Osteoblast (primary cell): Measurements from ENCODE around the gene ADAMTS2. TPM values are rescaled to one million over a fixed set of nuclear protein-coding genes. Genes with fewer than 3 reads are reported as not detected.

Experiments
- DNase-seq: peaks from one replicate; pipeline ENCODE4 v3.0.0; 2011; ENCODE audit warnings: low spot score, mixed read lengths; ENCODE audit not compliant: insufficient read length; ENCODE audit errors: missing footprints
- H2AFZ ChIP-seq: 2 replicates; pipeline ENCODE4 v1.6.0; 2011; ENCODE audit warnings: mild to moderate bottlenecking, low read length
- H3K27ac ChIP-seq: 2 replicates; pipeline ENCODE4 v1.5.1; 2011; ENCODE audit warnings: mild to moderate bottlenecking, low read depth, low read length, moderate library complexity
- H3K27me3 ChIP-seq: 2 replicates; pipeline ENCODE4 v1.6.0; 2012; ENCODE audit warnings: mild to moderate bottlenecking, control low read depth, inconsistent platforms, low read length, moderate library complexity; ENCODE audit not compliant: insufficient read depth
- H3K36me3 ChIP-seq: 2 replicates; pipeline ENCODE4 v1.5.1; 2011; ENCODE audit warnings: mild to moderate bottlenecking, low read length, control low read depth, moderate library complexity; ENCODE audit not compliant: insufficient read depth
- H3K4me1 ChIP-seq: 2 replicates; pipeline ENCODE4 v1.5.1; 2011; ENCODE audit warnings: mild to moderate bottlenecking, low read length, control low read depth, moderate library complexity; ENCODE audit not compliant: insufficient read depth
- H3K4me2 ChIP-seq: 2 replicates; pipeline ENCODE4 v1.6.0; 2011; ENCODE audit warnings: mild to moderate bottlenecking, low read length; ENCODE audit not compliant: insufficient read depth
- H3K4me3 ChIP-seq: fragments of 200-600 bp; sonication (generic); 3 replicates; pipeline ENCODE4 v1.5.1; 2012; ENCODE audit warnings: mild to moderate bottlenecking, low read length, inconsistent platforms; ENCODE audit not compliant: insufficient read depth
- H3K79me2 ChIP-seq: 2 replicates; pipeline ENCODE4 v1.6.0; 2012; ENCODE audit warnings: mild to moderate bottlenecking, low read length, control low read depth, inconsistent platforms; ENCODE audit not compliant: insufficient read depth
- H3K9me3 ChIP-seq: 2 replicates; pipeline ENCODE4 v1.5.1; 2011; ENCODE audit warnings: low read depth, low read length, control low read depth
- H4K20me1 ChIP-seq: 2 replicates; pipeline ENCODE4 v1.6.0; 2012; ENCODE audit warnings: mild to moderate bottlenecking, low read length, control low read depth; ENCODE audit not compliant: insufficient read depth
- CTCF ChIP-seq: IDR thresholded peaks from 2 replicates; pipeline ENCODE4 v1.5.1; 2011; ENCODE audit warnings: mild to moderate bottlenecking, low read depth, low read length, moderate library complexity; ENCODE audit errors: extremely low read depth
- total RNA-seq: library from RNA; depleted of rRNA; stranded (reverse); fragments of >200 nt; gene quantifications from 2 replicates; pipeline ENCODE4 v1.2.3, GENCODE V29; 2012

The ADAMTS2 gene
- total RNA-seq, 1 donor: 144 TPM

- H3K4me1 ChIP-seq: peaks cover 5% of the 10 kb centered on the region
- no peak overlapping the region for H3K4me3 ChIP-seq
- no peaks in the 10 kb centered on the region for H3K27me3 ChIP-seq
- H3K79me2 ChIP-seq: peaks cover 91% of the 10 kb centered on the region
- peaks cover 32% of the 10 kb centered on the region for H3K36me3 ChIP-seq
- H3K9me3 ChIP-seq: no peaks in the 10 kb centered on the region
- H2AFZ ChIP-seq: no peak overlapping the region
- peak; percentile 69 for DNase-seq
- H3K4me2 ChIP-seq: no peak overlapping the region
- no peak for TF ChIP-seq CTCF
- H3K27ac ChIP-seq: no peak overlapping the region
- H4K20me1 ChIP-seq: peaks cover 60% of the 10 kb centered on the region
Measured at GRCh38 chr5:179228341-179229121, 116.7 kb downstream of the ADAMTS2 start.

GRCh38 chr5:179227580-179228311 is 117.5 kb downstream of the ADAMTS2 start:
- Histone ChIP-seq H2AFZ (no peak overlapping the region), H3K4me2 (no peak overlapping the region), H3K36me3 (peaks cover 29% of the 10 kb centered on the region)

GRCh38 chr5:179227229-179227579 is 118.1 kb downstream of the ADAMTS2 start:
- Histone ChIP-seq H3K79me2 (peaks cover 94% of the 10 kb centered on the region), H3K9me3 (no peaks in the 10 kb centered on the region), H3K4me2 (no peak overlapping the region), H3K4me3 (no peak overlapping the region), H3K27ac (no peak overlapping the region), H4K20me1 (peaks cover 69% of the 10 kb centered on the region), H3K36me3 (peaks cover 27% of the 10 kb centered on the region), H3K27me3 (no peaks in the 10 kb centered on the region), H3K4me1 (peaks cover 5% of the 10 kb centered on the region), H2AFZ (no peak overlapping the region)
- DNase-seq: peak; percentile 57
- TF ChIP-seq CTCF: no peak

More at GRCh38 chr5:179227580-179228311, 117.5 kb downstream of the ADAMTS2 start:
- Histone ChIP-seq H3K9me3 (no peaks in the 10 kb centered on the region), H3K4me3 (no peak overlapping the region), H3K27me3 (no peaks in the 10 kb centered on the region), H4K20me1 (peaks cover 68% of the 10 kb centered on the region), H3K4me1 (peaks cover 5% of the 10 kb centered on the region), H3K27ac (no peak overlapping the region), H3K79me2 (peaks cover 94% of the 10 kb centered on the region)
- TF ChIP-seq CTCF: no peak
- DNase-seq: peak; percentile 77

- peak; percentile 62 for DNase-seq
Measured at GRCh38 chr5:179226696-179227095, 118.6 kb downstream of the ADAMTS2 start.

More at GRCh38 chr5:179226696-179227095, 118.6 kb downstream of the ADAMTS2 start:
- H2AFZ ChIP-seq: no peak overlapping the region
- no peak overlapping the region for H3K27ac ChIP-seq
- no peak overlapping the region for H3K4me3 ChIP-seq
- H3K36me3 ChIP-seq: peaks cover 24% of the 10 kb centered on the region
- peaks cover 65% of the 10 kb centered on the region for H4K20me1 ChIP-seq
- no peak overlapping the region for H3K4me2 ChIP-seq
- peaks cover 5% of the 10 kb centered on the region for H3K4me1 ChIP-seq
- no peaks in the 10 kb centered on the region for H3K27me3 ChIP-seq
- H3K79me2 ChIP-seq: peaks cover 96% of the 10 kb centered on the region
- no peaks in the 10 kb centered on the region for H3K9me3 ChIP-seq
- TF ChIP-seq CTCF: no peak
